GM23338 (cell line): Measurements from ENCODE around the gene IGDCC3. TPM values are rescaled to one million over a fixed set of nuclear protein-coding genes. Genes with fewer than 3 reads are reported as not detected.

Source experiments
- ATAC-seq: fragments of 200-7000 bp; cut with Tn5 transposase; 3 replicates; pipeline ENCODE4 v1.9.1; 2020
- DNase-seq: peaks from one replicate; pipeline ENCODE4 v3.0.0-alpha.2; 2015; ENCODE audit warnings: low spot score
- H2AFZ ChIP-seq: fragments of 200-600 bp; sonication (generic); 2 replicates; pipeline ENCODE4 v1.8.0; 2016; ENCODE audit warnings: antibody characterized with exemption, mild to moderate bottlenecking, moderate library complexity
- H3F3A ChIP-seq: fragments of 200-600 bp; sonication (generic); replicated peaks from 2 replicates; pipeline ENCODE4 v1.8.0; 2017; ENCODE audit warnings: antibody characterized with exemption, mixed run types, low read depth
- H3K27ac ChIP-seq: fragments of 200-600 bp; sonication (generic); 2 replicates; pipeline ENCODE4 v1.6.1; 2016; ENCODE audit warnings: low read depth
- H3K27me3 ChIP-seq: fragments of 200-600 bp; sonication (generic); 2 replicates; pipeline ENCODE4 v1.8.0; 2016; ENCODE audit warnings: mild to moderate bottlenecking, mixed run types, moderate library complexity; ENCODE audit not compliant: insufficient read depth
- H3K36me3 ChIP-seq: fragments of 200-600 bp; sonication (generic); 2 replicates; pipeline ENCODE4 v1.8.0; 2016; ENCODE audit warnings: mild to moderate bottlenecking; ENCODE audit not compliant: insufficient read depth
- H3K4me1 ChIP-seq: fragments of 200-600 bp; sonication (generic); 2 replicates; pipeline ENCODE4 v1.8.0; 2016; ENCODE audit warnings: mild to moderate bottlenecking, moderate library complexity; ENCODE audit not compliant: insufficient read depth
- H3K4me2 ChIP-seq: fragments of 200-600 bp; sonication (generic); 2 replicates; pipeline ENCODE4 v1.7.1; 2017; ENCODE audit warnings: mixed run types
- H3K4me3 ChIP-seq: fragments of 200-600 bp; sonication (generic); 2 replicates; pipeline ENCODE4 v1.6.1; 2016; ENCODE audit warnings: mixed run types
- H3K79me2 ChIP-seq: fragments of 200-600 bp; sonication (generic); replicated peaks from 2 replicates; pipeline ENCODE4 v1.8.0; 2017; ENCODE audit warnings: mild to moderate bottlenecking; ENCODE audit not compliant: insufficient read depth
- H3K9me2 ChIP-seq: fragments of 200-600 bp; sonication (generic); 2 replicates; pipeline ENCODE4 v1.8.0; 2017; ENCODE audit not compliant: insufficient read depth
- H4K20me1 ChIP-seq: fragments of 200-600 bp; sonication (generic); replicated peaks from 2 replicates; pipeline ENCODE4 v1.8.0; 2017; ENCODE audit warnings: mild to moderate bottlenecking; ENCODE audit not compliant: insufficient read depth
- H3K27ac Mint-ChIP-seq: 2 replicates; pipeline ENCODE4 v1.8.0; 2020; ENCODE audit warnings: inconsistent platforms, mild to moderate bottlenecking, moderate library complexity, mixed read lengths
- H3K27me3 Mint-ChIP-seq: 3 replicates; pipeline ENCODE4 v1.8.0; 2022; ENCODE audit warnings: low read depth, mild to moderate bottlenecking, moderate library complexity, mixed read lengths, inconsistent platforms; ENCODE audit not compliant: insufficient read depth, poor library complexity
- H3K36me3 Mint-ChIP-seq: 3 replicates; pipeline ENCODE4 v1.8.0; 2021; ENCODE audit warnings: low read depth, mild to moderate bottlenecking, inconsistent platforms, moderate library complexity, mixed read lengths
- H3K4me1 Mint-ChIP-seq: 3 replicates; pipeline ENCODE4 v1.8.0; 2020; ENCODE audit warnings: mild to moderate bottlenecking, inconsistent platforms, mixed read lengths
- H3K4me3 Mint-ChIP-seq: 3 replicates; pipeline ENCODE4 v1.8.0; 2021; ENCODE audit warnings: moderate library complexity, mild to moderate bottlenecking, inconsistent platforms, mixed read lengths
- H3K9me3 Mint-ChIP-seq: 3 replicates; pipeline ENCODE4 v1.8.0; 2020; ENCODE audit warnings: moderate library complexity, mild to moderate bottlenecking, inconsistent platforms, mixed read lengths
- CREB1 ChIP-seq: fragments of 250-450 bp; sonication (Bioruptor Pico); IDR thresholded peaks from 2 replicates; pipeline ENCODE4 v1.5.0; 2020; ENCODE audit warnings: low read depth, mild to moderate bottlenecking, moderate library complexity
- CTCF ChIP-seq, 2 experiments: fragments of 200-600 bp in 1 of 2; sonication (generic) in 1 of 2; conservative IDR thresholded peaks; 2 replicates each; pipeline versions ENCODE4 v1.5.1 to v1.6.1; 2016 to 2017; ENCODE audit warnings: antibody characterized with exemption in 2 of 2, low read depth in 2 of 2, mild to moderate bottlenecking in 2 of 2, moderate library complexity in 1 of 2
- ETS1 ChIP-seq: IDR thresholded peaks from 2 replicates; pipeline ENCODE4 v1.6.1; 2016; ENCODE audit warnings: antibody characterized with exemption
- EZH2 ChIP-seq: fragments of 200-600 bp; sonication (generic); IDR thresholded peaks from one replicate; pipeline ENCODE4 v1.8.0; 2017; ENCODE audit warnings: antibody characterized with exemption, mild to moderate bottlenecking, low read depth; ENCODE audit not compliant: unreplicated experiment
- EZH2phosphoT487 ChIP-seq: fragments of 200-600 bp; sonication (generic); IDR thresholded peaks from one replicate; pipeline ENCODE4 v1.8.1; 2018; ENCODE audit warnings: antibody characterized with exemption; ENCODE audit not compliant: unreplicated experiment
- JUNB ChIP-seq: IDR thresholded peaks from one replicate; pipeline ENCODE4 v1.6.1; 2016; ENCODE audit warnings: antibody characterized with exemption; ENCODE audit not compliant: unreplicated experiment
- NANOG ChIP-seq: IDR thresholded peaks from 2 replicates; pipeline ENCODE4 v1.6.1; 2016; ENCODE audit warnings: antibody characterized with exemption, borderline replicate concordance
- POLR2AphosphoS5 ChIP-seq: IDR thresholded peaks from 2 replicates; pipeline ENCODE4 v1.6.1; 2016; ENCODE audit warnings: antibody characterized with exemption, low read depth
- REST ChIP-seq: IDR thresholded peaks from one replicate; pipeline ENCODE4 v1.6.1; 2018; ENCODE audit warnings: antibody characterized with exemption; ENCODE audit not compliant: unreplicated experiment
- STAT1 ChIP-seq: IDR thresholded peaks from one replicate; pipeline ENCODE4 v1.6.1; 2016; ENCODE audit warnings: antibody characterized with exemption; ENCODE audit not compliant: unreplicated experiment
- ZNF114 ChIP-seq: fragments of 250-450 bp; sonication (Bioruptor Pico); IDR thresholded peaks from 2 replicates; pipeline ENCODE4 v1.5.0; 2020; ENCODE audit warnings: mild to moderate bottlenecking, moderate library complexity
- ZNF331 ChIP-seq: fragments of 250-450 bp; sonication (Bioruptor Pico); IDR thresholded peaks from 2 replicates; pipeline ENCODE4 v1.5.0; 2020; ENCODE audit warnings: low read depth, mild to moderate bottlenecking, moderate library complexity
- ZNF462 ChIP-seq: fragments of 250-450 bp; sonication (Bioruptor Pico); IDR thresholded peaks from 2 replicates; pipeline ENCODE4 v1.5.0; 2020; ENCODE audit warnings: mild to moderate bottlenecking, moderate library complexity
- polyA plus RNA-seq: library from polyadenylated mRNA; unstranded; fragments of >200 nt; fragmentation: Nextera tagmentation; extraction: Ambion mirVana; gene quantifications from 2 replicates; pipeline ENCODE4 v1.2.1, GENCODE V29; 2016
- total RNA-seq: library from RNA; depleted of rRNA; stranded (reverse); fragments of >200 nt; shearing (Covaris generic); gene quantifications from 2 replicates; pipeline ENCODE4 v1.2.3, GENCODE V29; 2014

Gene IGDCC3
- total and polyA plus RNA-seq, 2 experiments from 2014 or later = 15.3 to 30.7 TPM

- Histone ChIP-seq H3K27ac (no peak overlapping the region), H3K4me3 (no peak overlapping the region), H3K79me2 (0 out of 2 replicates have a peak, but pooled peaks cover 8% of the 10 kb centered on the region), H2AFZ (no peak overlapping the region), H3F3A (peaks cover 27% of the 10 kb centered on the region; the same call in 1 of the 2 replicates), H4K20me1 (peaks cover 7% of the 10 kb centered on the region; the same call in 1 of the 2 replicates), H3K4me2 (no peak overlapping the region), H3K9me2 (no peaks in the 10 kb centered on the region), H3K36me3 (no peaks in the 10 kb centered on the region; the same call in 1 of the 2 replicates), H3K4me1 (peaks cover 34% of the 10 kb centered on the region), H3K27me3 (peaks cover 30% of the 10 kb centered on the region)
- no peak overlapping the region for H3K27ac Mint-ChIP-seq
- peaks cover 49% of the 10 kb centered on the region for H3K4me1 Mint-ChIP-seq
- TF ChIP-seq CTCF (conservative IDR thresholded peaks at IDR 0.05; ENCODE audit: low read depth in 2 of 2) (no peak), EZH2 (no peak), ZNF114 (no peak), ETS1 (no peak), CREB1 (CRISPR knock-in tag) (no peak), POLR2AphosphoS5 (no peak), STAT1 (no peak), ZNF331 (CRISPR knock-in tag) (no peak), REST (no peak), EZH2phosphoT487 (no peak), ZNF462 (no peak), JUNB (no peak), NANOG (no peak)
- no peak overlapping the region for H3K4me3 Mint-ChIP-seq
- peaks cover 36% of the 10 kb centered on the region for H3K27me3 Mint-ChIP-seq
- no peak for DNase-seq
- ATAC-seq = no peak
- H3K9me3 Mint-ChIP-seq = no peaks in the 10 kb centered on the region; the same call in 1 of the 3 replicates
- peaks cover 41% of the 10 kb centered on the region for H3K36me3 Mint-ChIP-seq
These were observed 3.5 kb downstream of the IGDCC3 start for GRCh38 chr15:65374334-65374733.
